NB4 (cell line): ENCODE results near the gene ARFGEF2.

Experiments used
- CTCF ChIP-seq: IDR thresholded peaks from one replicate; pipeline ENCODE4 v1.5.1; 2012; ENCODE audit warnings: low read depth, low read length
- MYC ChIP-seq: IDR thresholded peaks from 2 replicates; pipeline ENCODE4 v1.6.1; 2011; ENCODE audit warnings: low read depth, low read length
- POLR2A ChIP-seq: IDR thresholded peaks from 2 replicates; pipeline ENCODE4 v1.6.1; 2011; ENCODE audit warnings: mild to moderate bottlenecking; ENCODE audit not compliant: insufficient read length; ENCODE audit errors: extremely low read depth
- TF ChIP-seq, protein P1 (sequence below): IDR thresholded peaks from 2 replicates; pipeline ENCODE4 v1.6.1; 2011; ENCODE audit warnings: low read depth, low read length

DNA sequence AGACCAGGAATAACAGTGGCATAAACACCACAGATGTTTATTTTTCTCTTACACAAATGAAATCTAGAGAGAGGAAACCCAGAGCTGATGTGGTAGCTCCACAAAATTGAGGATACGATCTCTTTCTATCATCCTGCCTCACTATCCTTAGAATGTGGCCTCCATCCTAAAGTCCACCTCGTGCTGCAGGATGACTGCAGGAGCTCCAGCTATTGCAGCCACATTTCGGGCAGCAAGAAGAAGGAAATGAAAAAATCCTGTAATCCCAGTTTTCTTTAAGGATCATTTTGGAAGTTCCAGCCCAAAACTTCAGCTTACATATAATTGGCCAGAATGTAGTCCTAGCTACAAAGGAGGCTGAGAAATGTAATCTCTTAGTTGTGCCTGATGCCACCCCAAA, 41.2 kb upstream of the ARFGEF2 start:
- no peak for TF ChIP-seq POLR2A
- TF ChIP-seq CTCF = no peak
- TF ChIP-seq, protein P1, sequence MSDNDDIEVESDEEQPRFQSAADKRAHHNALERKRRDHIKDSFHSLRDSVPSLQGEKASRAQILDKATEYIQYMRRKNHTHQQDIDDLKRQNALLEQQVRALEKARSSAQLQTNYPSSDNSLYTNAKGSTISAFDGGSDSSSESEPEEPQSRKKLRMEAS = no peak
- no peak for TF ChIP-seq MYC
